Progenitor cell of endocrine pancreas (in vitro differentiated cells): ENCODE data around the gene POLN. TPM values are rescaled to one million over a fixed set of nuclear protein-coding genes. Genes with fewer than 3 reads are reported as not detected.
"Not testable (repeated sequence)": the region's sequence is repeated elsewhere in the genome, so short reads cannot be mapped to it uniquely, and the experiment has no call there.

Source experiments
- DNase-seq: peaks from one replicate; pipeline ENCODE4 v3.0.0; 2021; ENCODE audit warnings: low spot score; ENCODE audit not compliant: unreplicated experiment
- H3K27ac Mint-ChIP-seq: 2 replicates; pipeline ENCODE4 v1.8.0; 2021; ENCODE audit warnings: mild to moderate bottlenecking, moderate library complexity, mixed read lengths
- H3K27me3 Mint-ChIP-seq: 2 replicates; pipeline ENCODE4 v1.8.0; 2021; ENCODE audit warnings: mixed read lengths
- H3K36me3 Mint-ChIP-seq: 2 replicates; pipeline ENCODE4 v1.8.0; 2022; ENCODE audit warnings: mixed read lengths; ENCODE audit not compliant: insufficient read depth
- H3K4me1 Mint-ChIP-seq: 2 replicates; pipeline ENCODE4 v1.8.0; 2021; ENCODE audit warnings: low read depth, mixed read lengths
- H3K4me3 Mint-ChIP-seq: 2 replicates; pipeline ENCODE4 v1.8.0; 2021; ENCODE audit warnings: low read depth, mild to moderate bottlenecking, moderate library complexity, mixed read lengths
- H3K9me3 Mint-ChIP-seq: 2 replicates; pipeline ENCODE4 v1.8.0; 2021; ENCODE audit warnings: low read depth, mixed read lengths
- total RNA-seq: library from RNA; stranded (reverse); gene quantifications from 2 replicates; pipeline ENCODE4 v1.2.1, GENCODE V29; 2021
- TF ChIP-seq, protein P1 (sequence below): fragments of 200-600 bp; sonication (generic); IDR thresholded peaks from one replicate; pipeline ENCODE4 v1.5.0; 2021; ENCODE audit warnings: antibody characterized with exemption, mild to moderate bottlenecking; ENCODE audit not compliant: unreplicated experiment

The POLN gene
- total RNA-seq, 1 donor from 2014 or later = 5.9 TPM

DNA sequence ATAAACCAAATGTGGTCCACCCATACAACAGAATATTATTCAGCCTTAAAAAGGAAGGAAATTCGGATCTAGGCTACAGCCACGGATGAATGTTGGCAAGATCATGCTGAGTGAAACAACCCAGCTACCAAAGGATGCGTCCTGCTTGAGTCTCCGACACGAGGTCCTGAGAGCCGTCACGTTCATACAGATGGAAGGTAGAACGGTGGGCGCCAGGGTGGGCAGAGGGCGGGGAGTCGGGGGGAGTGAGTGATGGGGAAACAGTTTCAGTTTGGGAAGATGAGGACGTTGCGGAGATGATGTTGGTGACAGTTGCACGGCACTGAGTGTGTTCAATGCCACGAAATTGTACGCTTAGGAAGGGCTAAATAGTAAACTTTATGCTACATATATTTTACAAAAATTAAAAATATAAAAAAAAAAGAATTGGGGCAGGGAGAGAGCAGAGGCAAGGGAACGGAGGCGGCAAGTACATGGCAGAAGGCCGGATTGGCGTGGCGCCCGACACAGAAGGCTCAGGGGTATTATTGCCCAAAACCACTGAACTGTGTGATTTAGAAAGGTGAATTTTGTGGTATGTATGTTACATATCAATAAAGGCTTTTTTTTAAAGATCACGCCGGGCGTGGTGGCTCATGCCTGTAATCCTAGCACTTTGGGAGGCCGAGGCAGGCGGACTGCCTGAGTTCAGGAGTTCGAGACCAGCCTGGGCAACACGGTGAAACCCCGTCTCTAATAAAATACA lies 34.8 kb upstream of the POLN start:
- H3K4me1 Mint-ChIP-seq = peaks cover 10% of the 10 kb centered on the region
- no peak overlapping the region for H3K27ac Mint-ChIP-seq
- no peak overlapping the region for H3K4me3 Mint-ChIP-seq
- H3K36me3 Mint-ChIP-seq = no peaks in the 10 kb centered on the region
- H3K27me3 Mint-ChIP-seq = peaks cover 5% of the 10 kb centered on the region
- no peak for DNase-seq
- H3K9me3 Mint-ChIP-seq = no peaks in the 10 kb centered on the region
- TF ChIP-seq, protein P1, sequence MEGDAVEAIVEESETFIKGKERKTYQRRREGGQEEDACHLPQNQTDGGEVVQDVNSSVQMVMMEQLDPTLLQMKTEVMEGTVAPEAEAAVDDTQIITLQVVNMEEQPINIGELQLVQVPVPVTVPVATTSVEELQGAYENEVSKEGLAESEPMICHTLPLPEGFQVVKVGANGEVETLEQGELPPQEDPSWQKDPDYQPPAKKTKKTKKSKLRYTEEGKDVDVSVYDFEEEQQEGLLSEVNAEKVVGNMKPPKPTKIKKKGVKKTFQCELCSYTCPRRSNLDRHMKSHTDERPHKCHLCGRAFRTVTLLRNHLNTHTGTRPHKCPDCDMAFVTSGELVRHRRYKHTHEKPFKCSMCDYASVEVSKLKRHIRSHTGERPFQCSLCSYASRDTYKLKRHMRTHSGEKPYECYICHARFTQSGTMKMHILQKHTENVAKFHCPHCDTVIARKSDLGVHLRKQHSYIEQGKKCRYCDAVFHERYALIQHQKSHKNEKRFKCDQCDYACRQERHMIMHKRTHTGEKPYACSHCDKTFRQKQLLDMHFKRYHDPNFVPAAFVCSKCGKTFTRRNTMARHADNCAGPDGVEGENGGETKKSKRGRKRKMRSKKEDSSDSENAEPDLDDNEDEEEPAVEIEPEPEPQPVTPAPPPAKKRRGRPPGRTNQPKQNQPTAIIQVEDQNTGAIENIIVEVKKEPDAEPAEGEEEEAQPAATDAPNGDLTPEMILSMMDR = no peak

DNA sequence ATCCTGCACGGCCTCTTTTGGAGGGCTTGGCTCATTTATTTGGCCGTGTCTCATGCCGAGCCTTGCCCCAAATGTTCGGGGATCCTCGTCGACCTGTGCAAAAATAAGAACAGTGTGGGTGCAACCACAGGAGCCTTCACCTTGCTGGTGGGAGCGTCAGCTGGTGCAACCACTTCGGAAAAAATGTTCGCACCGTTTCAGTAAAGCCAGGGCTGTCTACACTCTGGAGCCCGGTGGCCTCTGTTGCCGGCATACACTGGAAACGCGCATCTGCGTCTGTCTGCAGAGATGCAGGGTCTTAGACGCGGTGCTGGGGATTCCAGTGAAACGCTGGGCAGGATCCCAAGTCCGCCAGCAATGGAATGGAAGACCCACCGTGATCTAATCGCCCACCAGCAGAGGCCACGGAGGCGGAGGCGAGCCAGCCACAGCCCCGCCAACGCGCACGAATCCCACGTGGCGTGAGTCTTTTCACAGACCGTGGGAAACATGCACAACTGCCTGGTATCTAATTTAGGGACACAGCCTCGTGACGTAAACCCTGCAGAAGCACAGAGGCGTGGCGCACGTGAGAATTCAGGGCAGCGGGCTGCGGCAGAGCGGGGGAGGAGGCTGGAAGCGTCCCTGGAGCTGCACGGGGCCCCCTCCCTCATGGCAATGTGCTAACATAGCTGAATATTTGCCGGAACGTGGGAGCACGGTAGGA lies 33.8 kb upstream of the POLN start:
- Mint-ChIP-seq H3K9me3 (no peaks in the 10 kb centered on the region), H3K4me3 (no peak overlapping the region), H3K27me3 (peaks cover 5% of the 10 kb centered on the region), H3K4me1 (peaks cover 10% of the 10 kb centered on the region), H3K36me3 (no peaks in the 10 kb centered on the region), H3K27ac (no peak overlapping the region)
- DNase-seq = no peak
- TF ChIP-seq, protein P1 = no peak

DNA sequence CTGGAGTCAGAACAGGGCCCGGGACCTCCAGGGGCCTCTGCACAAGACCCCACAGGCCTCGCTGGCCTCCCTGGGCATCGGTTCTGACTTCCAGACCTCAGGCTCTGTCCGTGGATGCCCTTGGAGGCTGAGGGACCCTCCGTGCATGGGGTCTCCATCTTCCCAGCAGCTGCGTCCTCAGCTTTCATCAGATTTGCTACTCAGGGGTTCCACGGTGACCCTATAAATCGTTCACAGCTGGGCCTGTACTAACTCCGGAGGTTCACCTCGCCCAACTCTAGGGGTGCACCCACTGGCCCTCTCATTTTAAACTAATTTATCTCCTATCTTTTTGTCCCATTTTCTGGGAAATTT lies 33.1 kb upstream of the POLN start:
- not testable (repeated sequence) for H3K27ac Mint-ChIP-seq, H3K4me1 Mint-ChIP-seq, H3K36me3 Mint-ChIP-seq, H3K4me3 Mint-ChIP-seq, H3K27me3 Mint-ChIP-seq, H3K9me3 Mint-ChIP-seq, DNase-seq

DNA sequence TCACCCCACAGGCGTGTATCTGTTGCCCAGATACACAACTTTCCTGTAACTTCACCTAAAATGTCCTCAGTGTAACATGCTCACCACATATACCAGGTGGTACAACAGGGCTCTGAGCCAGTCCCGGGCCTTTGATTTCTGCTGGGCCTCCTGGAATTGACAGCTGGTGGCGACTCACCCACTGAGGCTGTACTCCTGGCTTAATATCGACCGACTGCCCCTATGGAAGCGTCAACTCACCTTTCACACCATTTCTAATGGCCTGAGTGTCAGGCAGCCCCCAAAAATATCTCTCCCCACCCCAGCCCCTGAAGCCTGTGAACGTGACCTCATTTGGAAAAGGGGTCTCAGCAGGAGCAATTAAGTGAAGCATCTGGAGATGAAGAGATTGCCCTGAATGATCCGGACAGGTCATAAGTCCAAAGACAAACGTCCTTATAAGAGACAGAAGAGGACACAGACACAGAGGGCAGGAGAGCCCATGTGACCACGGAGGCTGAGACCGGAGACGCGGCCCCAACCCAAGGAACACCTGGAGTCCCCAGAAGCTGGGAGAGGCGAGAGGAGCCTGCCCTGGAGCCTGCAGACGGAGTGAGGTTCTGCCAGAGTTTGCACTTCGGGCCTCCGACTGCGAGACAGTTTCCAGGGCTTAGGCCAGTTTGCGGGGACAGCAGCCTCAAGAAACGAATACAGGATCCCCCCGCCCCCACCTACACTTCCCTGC lies 32.6 kb upstream of the POLN start:
- Mint-ChIP-seq H3K27me3 (peaks cover 5% of the 10 kb centered on the region), H3K4me1 (peaks cover 10% of the 10 kb centered on the region), H3K9me3 (no peaks in the 10 kb centered on the region), H3K4me3 (no peak overlapping the region), H3K36me3 (no peaks in the 10 kb centered on the region), H3K27ac (no peak overlapping the region)
- TF ChIP-seq, protein P1 = no peak
- no peak for DNase-seq

DNA sequence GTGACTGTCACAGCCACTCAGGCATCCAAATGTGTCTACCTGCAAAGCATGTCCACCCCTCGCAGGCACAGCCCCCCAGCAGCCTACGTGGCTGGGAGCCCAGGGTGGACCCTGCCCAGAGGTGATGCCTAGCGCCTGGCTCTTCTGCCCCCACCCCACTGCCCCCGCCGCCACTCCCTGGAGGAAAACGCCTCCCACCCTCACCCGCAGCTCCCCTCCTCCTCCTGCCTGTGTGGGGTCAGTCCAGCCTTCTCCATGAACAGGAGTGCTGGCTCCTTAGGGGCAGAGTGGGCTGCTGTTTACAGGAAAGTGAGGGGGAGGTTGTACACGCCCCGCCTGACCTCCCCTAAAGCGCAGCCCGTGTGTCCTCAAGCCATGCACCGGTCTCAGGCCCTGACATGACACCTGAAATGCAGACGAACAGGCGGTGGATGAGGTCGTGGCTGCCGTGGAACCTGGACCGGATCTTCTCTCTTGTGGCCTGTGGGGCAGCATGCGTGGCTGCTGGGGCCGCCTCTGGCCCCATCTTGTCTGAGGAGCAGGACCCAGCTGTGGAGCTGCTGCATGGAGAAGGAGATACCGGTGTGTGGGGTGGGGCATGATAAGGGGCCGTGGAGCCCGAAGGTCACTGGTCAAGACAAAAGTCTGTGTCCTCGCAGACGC lies 31.9 kb upstream of the POLN start:
- no peaks in the 10 kb centered on the region for H3K36me3 Mint-ChIP-seq
- H3K4me1 Mint-ChIP-seq = peaks cover 10% of the 10 kb centered on the region
- H3K4me3 Mint-ChIP-seq = no peak overlapping the region
- H3K27me3 Mint-ChIP-seq = peaks cover 5% of the 10 kb centered on the region
- TF ChIP-seq, protein P1 = no peak
- H3K27ac Mint-ChIP-seq = no peak overlapping the region
- no peak for DNase-seq
- no peaks in the 10 kb centered on the region for H3K9me3 Mint-ChIP-seq
